ENCODE data around the gene C12orf50. TPM values are rescaled to one million over a fixed set of nuclear protein-coding genes. Genes with fewer than 3 reads are reported as not detected.

The C12orf50 gene
- total and polyA plus RNA-seq, 10 of the 15 experiments (the other 5 are each of a cell fraction or from before 2014, with no cell fraction given): 0.03 to 0.06 TPM; not detected in 8

GRCh38 chr12:88067301-88067700, 38.1 kb upstream of the C12orf50 start (continued):
- no peak for TF ChIP-seq PRDM15 (CRISPR knock-in tag; IDR thresholded peaks at IDR 0.05)
- TF ChIP-seq CUX1 (IDR thresholded peaks at IDR 0.05; ENCODE audit: insufficient replicate concordance, low read depth, low read length): no peak
